GM12878 (cell line): ENCODE data around the gene TK1. TPM values are rescaled to one million over a fixed set of nuclear protein-coding genes. Genes with fewer than 3 reads are reported as not detected.
A peak's percentile ranks its signal among the peaks of the same experiment; 100 is the strongest.

Experiments
- ATAC-seq: fragments of 200-7000 bp; cut with Tn5 transposase; 3 replicates; pipeline ENCODE4 v1.9.1; 2020; ENCODE audit warnings: mild to moderate bottlenecking, moderate library complexity
- BruUV-seq: library from RNA; stranded (reverse); fragments of 400-500 nt; replicated peaks from 2 replicates; lab custom pipeline; 2021; lab: Mats Ljungman, UMichigan
- CTCF ChIA-PET: fragments of 300-600 bp; sonication (Branson Sonifier 250); formaldehyde crosslinking; extraction: SDS; loops from one replicate; lab custom pipeline; 2021; ENCODE audit warnings: inconsistent platforms; lab: Yijun Ruan, JAX
- POLR2A ChIA-PET: fragments of 350-600 bp; formaldehyde crosslinking; extraction: SDS; loops from one replicate; lab custom pipeline; 2021; ENCODE audit warnings: inconsistent platforms; lab: Charles Lee
- RAD21 ChIA-PET: fragments of 300-600 bp; sonication (Branson Sonifier 250); formaldehyde crosslinking; loops from one replicate; lab custom pipeline; 2023; ENCODE audit warnings: antibody characterized with exemption; ENCODE audit not compliant: unreplicated experiment; lab: Charles Lee
- SMC1A ChIA-PET: fragments of 300-600 bp; sonication (Branson Sonifier 250); formaldehyde crosslinking; loops from one replicate; lab custom pipeline; 2023; ENCODE audit not compliant: unreplicated experiment, uncharacterized antibody; lab: Charles Lee
- DNase-seq: peaks from one replicate; pipeline ENCODE4 v3.0.0-alpha.2; 2011; ENCODE audit warnings: low read depth, low spot score
- FAIRE-seq: peaks from 3 replicates; lab custom pipeline; 2011; peaks lifted over from hg19 to GRCh38; lab: Jason Lieb, UNC
- H2AFZ ChIP-seq: 2 replicates; pipeline ENCODE4 v1.6.0; 2011; ENCODE audit warnings: low read depth, low read length, control low read depth; ENCODE audit not compliant: control insufficient read depth
- H3K27ac ChIP-seq: 2 replicates; pipeline ENCODE4 v1.5.1; 2011; ENCODE audit warnings: control low read depth; ENCODE audit not compliant: control insufficient read depth, insufficient read depth
- H3K27me3 ChIP-seq, 2 experiments: replicated peaks in 1 of 2; 2 replicates each; pipeline versions ENCODE4 v1.6.0 to v1.6.1; 2011; ENCODE audit warnings: low read length in 1 of 2; ENCODE audit not compliant: control insufficient read depth in 2 of 2, insufficient read depth in 2 of 2
- H3K36me3 ChIP-seq, 2 experiments: 2 replicates each; pipeline ENCODE4 v1.5.1; 2011; ENCODE audit warnings: low read length in 1 of 2; ENCODE audit not compliant: control insufficient read depth in 2 of 2, insufficient read depth in 2 of 2
- H3K4me1 ChIP-seq: 2 replicates; pipeline ENCODE4 v1.6.1; 2011; ENCODE audit warnings: mild to moderate bottlenecking, low read length, moderate library complexity, mixed read lengths; ENCODE audit not compliant: control insufficient read depth, insufficient read depth
- H3K4me2 ChIP-seq: 2 replicates; pipeline ENCODE4 v1.6.0; 2011; ENCODE audit warnings: control low read depth; ENCODE audit not compliant: control insufficient read depth, insufficient read depth
- H3K4me3 ChIP-seq: fragments of 200-600 bp; sonication (generic); 2 replicates; pipeline ENCODE4 v1.5.1; 2016
- H3K79me2 ChIP-seq: 2 replicates; pipeline ENCODE4 v1.6.0; 2011; ENCODE audit warnings: low read length; ENCODE audit not compliant: control insufficient read depth, insufficient read depth
- H3K9ac ChIP-seq: 2 replicates; pipeline ENCODE4 v1.8.0; 2011; ENCODE audit warnings: low read length, control low read depth, mixed read lengths; ENCODE audit not compliant: control insufficient read depth, insufficient read depth
- H3K9me3 ChIP-seq: replicated peaks from 3 replicates; pipeline ENCODE4 v1.5.1; 2011; ENCODE audit warnings: mild to moderate bottlenecking, low read length; ENCODE audit not compliant: control insufficient read depth, insufficient read depth
- H4K20me1 ChIP-seq: 2 replicates; pipeline ENCODE4 v1.6.0; 2011; ENCODE audit not compliant: control insufficient read depth, insufficient read depth
- BCLAF1 ChIP-seq: fragments of 450-650 bp; IDR thresholded peaks from 2 replicates; pipeline ENCODE4 v1.6.1; 2017; ENCODE audit warnings: antibody characterized with exemption, mild to moderate bottlenecking, moderate library complexity
- BHLHE40 ChIP-seq, 2 experiments: fragments of 450-650 bp in 1 of 2; IDR thresholded peaks; 2 replicates each; pipeline ENCODE4 v1.6.1; 2011 to 2017; ENCODE audit warnings: low read depth in 2 of 2, borderline replicate concordance in 1 of 2, improper control_type of control experiment in 1 of 2, low read length in 1 of 2, mild to moderate bottlenecking in 1 of 2
- CREM ChIP-seq: IDR thresholded peaks from 2 replicates; pipeline ENCODE4 v1.6.1; 2014; ENCODE audit warnings: antibody characterized with exemption, low read depth
- IKZF1 ChIP-seq: fragments of 450-650 bp; conservative IDR thresholded peaks from 2 replicates; pipeline ENCODE4 v1.6.1; 2017; ENCODE audit warnings: antibody characterized with exemption, mild to moderate bottlenecking
- MAX ChIP-seq: IDR thresholded peaks from 2 replicates; pipeline ENCODE4 v1.6.1; 2012; ENCODE audit warnings: low read depth, low read length, improper control_type of control experiment
- POLR2AphosphoS5 ChIP-seq: IDR thresholded peaks from 2 replicates; pipeline ENCODE4 v1.6.1; 2011; ENCODE audit warnings: mild to moderate bottlenecking, low read length, inconsistent platforms
- RBBP5 ChIP-seq: fragments of 200-600 bp; sonication (generic); conservative IDR thresholded peaks from 2 replicates; pipeline ENCODE4 v1.6.1; 2016
- SPI1 ChIP-seq: IDR thresholded peaks from 2 replicates; pipeline ENCODE4 v1.6.1; 2011; ENCODE audit warnings: low read depth, mild to moderate bottlenecking, low read length, moderate library complexity, borderline replicate concordance; ENCODE audit not compliant: insufficient read depth
- TAF1 ChIP-seq: IDR thresholded peaks from 2 replicates; pipeline ENCODE4 v1.6.1; 2011; ENCODE audit warnings: mild to moderate bottlenecking, low read depth, low read length, borderline replicate concordance
- TARDBP ChIP-seq: IDR thresholded peaks from 2 replicates; pipeline ENCODE4 v1.6.1; 2016; ENCODE audit warnings: borderline replicate concordance
- USF2 ChIP-seq: IDR thresholded peaks from 2 replicates; pipeline ENCODE4 v1.6.1; 2011; ENCODE audit warnings: low read depth, low read length, improper control_type of control experiment, borderline replicate concordance
- ZNF217 ChIP-seq: fragments of 450-650 bp; IDR thresholded peaks from 2 replicates; pipeline ENCODE4 v1.6.1; 2017; ENCODE audit warnings: antibody characterized with exemption, mild to moderate bottlenecking
- ZNF592 ChIP-seq: fragments of 450-650 bp; IDR thresholded peaks from 2 replicates; pipeline ENCODE4 v1.6.1; 2017; ENCODE audit warnings: mild to moderate bottlenecking, moderate library complexity
- WGBS: methylation state at CpG from one replicate; pipeline ENCODE4 v1.1.6; 2016; ENCODE audit warnings: low lambda C conversion rate; ENCODE audit not compliant: insufficient replicate concordance, insufficient coverage; ENCODE audit errors: missing lambda C conversion rate; 5-methylcytosine and 5-hydroxymethylcytosine counted together
- in situ Hi-C: fragments of 300-500 bp; cut with MboI; formaldehyde crosslinking; loops from 9 replicates; pipeline ENCODE4 v1.14.3; 2018; ENCODE audit warnings: mixed read lengths
- intact Hi-C: fragments of 100-400 bp; cut with micrococcal nuclease; formaldehyde crosslinking; loops from one replicate; pipeline ENCODE4 v1.14.2; 2022; ENCODE audit not compliant: unreplicated experiment
- polyA plus RNA-seq, 11 experiments: library from polyadenylated mRNA; depleted of rRNA in 4 of 11; unstranded in 6 of 11; stranded (reverse) in 5 of 11; fragments of >200 nt; fragmentation: Nextera tagmentation in 4 of 11; fragmentation: Illumina TruSeq in 1 of 11; extraction: Ambion mirVana in 4 of 11; extraction: Trizol in 1 of 11; gene quantifications; 1 replicate in 1 of 11; 2 replicates in 10 of 11; pipeline versions ENCODE4 v1.2.1 to v1.2.3, GENCODE V29; 2011 to 2016; ENCODE audit warnings: inconsistent platforms in 2 of 11, missing spikeins in 2 of 11, low read depth in 1 of 11
- total RNA-seq, 4 experiments: library from RNA; depleted of rRNA in 3 of 4; stranded (reverse); fragments of >200 nt in 3 of 4; fragmentation: Illumina TruSeq in 1 of 4; extraction: Trizol in 1 of 4; gene quantifications; 2 replicates each; pipeline versions ENCODE4 v1.2.1 to v1.2.3, GENCODE V29; 2013 to 2021

The TK1 gene
- total and polyA plus RNA-seq, 10 of the 15 experiments (the other 5 are each of a cell fraction or from before 2014, with no cell fraction given): 4.6 to 175 (median 77.9) TPM

- peak overlapping the region; percentile 70 for H3K4me3 ChIP-seq
- peaks cover 59% of the 10 kb centered on the region for H3K79me2 ChIP-seq
- H3K4me2 ChIP-seq: peak overlapping the region; percentile 96
- ChIA-PET CTCF (interaction anchor here (1.0 to 9.0 kb wide), 3 partner anchors 35 to 81 kb away, joined by 3 to 132 read pairs (median 100); partner anchors contain the start of genes TMC6 and TMC8), RAD21 (interaction anchor here (1.0 to 8.6 kb wide), 6 partner anchors 19 to 80 kb away, joined by 3 to 83 read pairs (median 5); no protein-coding TSS in a partner anchor), POLR2A (interaction anchor here (0.6 to 8.7 kb wide), 10 partner anchors 12 to 1980 kb away, joined by 3 to 85 read pairs (median 8); partner anchors contain the start of genes TMC6 and TMC8), SMC1A (interaction anchor here (0.8 to 2.6 kb wide), 10 partner anchors 10 to 45 kb away, joined by 3 to 11 read pairs (median 5); partner anchors contain the start of gene TMC8)
- H3K9ac ChIP-seq: peak overlapping the region; percentile 62
- WGBS: 44% methylated on average over 31 of the region's 31 CpGs
- peak overlapping the region; percentile 86 for H3K27ac ChIP-seq
- no peak for ATAC-seq
- H3K36me3 ChIP-seq: peaks cover 0 to 26% of the 10 kb centered on the region in 2 experiments; a peak in 3 of 4 replicates
- no peaks in the 10 kb centered on the region for H3K27me3 ChIP-seq
- no peak overlapping the region for H2AFZ ChIP-seq
- H3K4me1 ChIP-seq: peaks cover 53% of the 10 kb centered on the region
- no peak for FAIRE-seq
- intact Hi-C loops: no loop called here
- BruUV-seq: TSS peak; percentile 43
- no peaks in the 10 kb centered on the region; the same call in 1 of the 2 replicates for H4K20me1 ChIP-seq
- no peaks in the 10 kb centered on the region for H3K9me3 ChIP-seq
- no peak for DNase-seq
- in situ Hi-C loops: loop anchor here (25.0 kb wide), 1 partner anchor 1909 kb away; the partner anchor contains the start of gene UBALD2
- TF ChIP-seq SPI1: no peak
- TF ChIP-seq TAF1: no peak
- peak; percentile 69 for TF ChIP-seq IKZF1
- no peak for TF ChIP-seq MAX
- TF ChIP-seq CREM: no peak
- TF ChIP-seq RBBP5: no peak
- TF ChIP-seq ZNF592: no peak
- no peak for TF ChIP-seq USF2
- 0 out of 2 replicates have a peak, but pooled peaks have one; percentile 46 for TF ChIP-seq POLR2AphosphoS5
- TF ChIP-seq BCLAF1: no peak
- no peak for TF ChIP-seq ZNF217
- TF ChIP-seq TARDBP: no peak
- TF ChIP-seq BHLHE40 (IDR thresholded peaks at IDR 0.05; ENCODE audit: borderline replicate concordance in 1 of 2, low read depth in 2 of 2, low read length in 1 of 2): peak in 1 of 2 experiments; percentile 15; a peak in 1 of 4 replicates
Measured at GRCh38 chr17:78170692-78171590, 15.9 kb downstream of the TK1 start.
